HEK293 (cell line): ENCODE measurements around the gene TESK1.

ENCODE experiments used
- CTCF ChIP-seq: fragments of 450-650 bp; formaldehyde crosslinking; IDR thresholded peaks from 2 replicates; pipeline ENCODE4 v1.5.1; 2016; ENCODE audit warnings: missing biosample characterization, missing genetic modification characterization
- PRDM6 ChIP-seq: fragments of 450-650 bp; formaldehyde crosslinking; IDR thresholded peaks from 2 replicates; pipeline ENCODE4 v1.5.1; 2017; ENCODE audit warnings: missing biosample characterization, missing genetic modification characterization
- WT1 ChIP-seq: fragments of 450-650 bp; formaldehyde crosslinking; IDR thresholded peaks from 2 replicates; pipeline ENCODE4 v1.5.1; 2016; ENCODE audit warnings: missing biosample characterization, missing genetic modification characterization
- ZIC2 ChIP-seq: fragments of 450-650 bp; formaldehyde crosslinking; IDR thresholded peaks from 2 replicates; pipeline ENCODE4 v1.5.1; 2016; ENCODE audit warnings: missing biosample characterization, missing genetic modification characterization
- ZNF16 ChIP-seq: fragments of 450-650 bp; formaldehyde crosslinking; IDR thresholded peaks from 2 replicates; pipeline ENCODE4 v1.5.1; 2016; ENCODE audit warnings: low read depth, missing biosample characterization, missing genetic modification characterization
- ZNF169 ChIP-seq: fragments of 450-650 bp; formaldehyde crosslinking; IDR thresholded peaks from 2 replicates; pipeline ENCODE4 v1.5.1; 2016; ENCODE audit warnings: missing biosample characterization, missing genetic modification characterization

GRCh38 chr9:35609001-35609819 is 4.1 kb downstream of the TESK1 start:
- TF ChIP-seq ZNF169 (tag by site-specific recombination) (no peak), CTCF (tag by site-specific recombination) (no peak), ZIC2 (tag by site-specific recombination) (no peak), ZNF16 (no peak), WT1 (no peak), PRDM6 (tag by site-specific recombination) (no peak)
